GM15510 (cell line): ENCODE data around the gene RAB5IF.

Source experiments
- POLR2A ChIP-seq: IDR thresholded peaks from 3 replicates; pipeline ENCODE4 v1.6.1; 2011; ENCODE audit warnings: borderline replicate concordance; ENCODE audit not compliant: insufficient read length; ENCODE audit errors: extremely low read depth

The RAB5IF gene

DNA sequence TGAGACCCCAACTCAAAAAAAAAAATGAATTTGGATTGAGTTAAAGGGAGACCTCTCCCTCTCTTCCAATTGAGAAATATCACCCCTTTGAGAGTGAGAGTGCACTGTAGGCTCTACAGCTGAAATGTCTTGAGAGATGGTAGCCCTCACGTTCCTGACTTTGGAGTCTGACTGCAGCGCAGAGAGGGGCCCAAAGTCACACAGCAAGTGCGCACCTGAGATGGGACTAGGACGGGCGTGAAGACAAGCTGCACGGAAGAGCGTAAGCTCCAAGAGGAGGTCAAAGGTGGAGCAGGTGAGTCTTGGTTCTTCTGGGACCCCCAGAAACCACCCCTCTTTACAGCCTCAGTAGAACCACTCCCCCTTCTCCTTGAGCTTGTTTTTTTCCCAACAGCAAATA is 39.8 kb downstream of the RAB5IF start:
- no peak for TF ChIP-seq POLR2A

DNA sequence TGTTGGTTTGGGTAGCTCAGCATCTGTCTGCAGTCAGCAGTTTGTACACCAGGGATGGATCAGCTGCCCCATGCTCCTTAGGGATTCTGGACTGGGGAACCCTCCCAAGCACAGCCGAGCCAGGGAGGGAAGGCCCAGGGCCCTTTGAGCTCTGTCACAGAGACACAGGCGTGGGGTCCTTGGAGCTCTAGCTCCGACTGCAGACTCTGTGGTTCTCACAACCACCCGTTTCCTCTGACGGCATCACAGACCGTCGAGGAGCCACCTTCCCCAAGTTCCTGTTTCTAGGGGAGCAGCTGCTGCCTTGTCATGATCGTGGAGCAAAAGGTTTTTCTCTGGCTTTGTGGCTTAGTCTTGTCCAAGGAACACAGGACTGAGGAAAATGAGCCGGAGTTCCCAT is 40.4 kb downstream of the RAB5IF start, which contains the start of gene SLA2:
Gene SLA2, minus strand, starts transcription at position 199 of the 400 bp plus-strand sequence. CDS start 4,861 bp downstream, outside the sequence.
- TF ChIP-seq POLR2A: peak; percentile 17

DNA sequence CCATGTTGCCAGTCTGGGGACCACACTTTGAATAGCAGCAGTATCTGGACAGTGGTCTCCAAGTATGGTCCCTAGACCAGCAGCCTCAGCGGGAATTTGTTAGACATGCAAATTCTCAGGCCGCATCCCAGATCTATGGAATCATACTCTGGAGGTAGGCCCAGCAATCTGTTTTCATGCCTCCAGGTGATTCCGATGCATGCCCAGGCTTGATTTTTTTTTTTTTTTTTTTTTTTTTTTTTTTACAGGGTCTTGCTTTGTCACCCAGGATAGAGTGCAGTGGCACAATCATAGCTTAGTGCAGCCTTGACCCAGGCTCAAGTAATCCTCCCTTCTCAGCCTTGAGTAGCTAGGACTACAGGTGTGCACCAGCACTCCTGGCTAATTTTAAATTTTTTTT is 41.1 kb downstream of the RAB5IF start:
- no peak for TF ChIP-seq POLR2A

DNA sequence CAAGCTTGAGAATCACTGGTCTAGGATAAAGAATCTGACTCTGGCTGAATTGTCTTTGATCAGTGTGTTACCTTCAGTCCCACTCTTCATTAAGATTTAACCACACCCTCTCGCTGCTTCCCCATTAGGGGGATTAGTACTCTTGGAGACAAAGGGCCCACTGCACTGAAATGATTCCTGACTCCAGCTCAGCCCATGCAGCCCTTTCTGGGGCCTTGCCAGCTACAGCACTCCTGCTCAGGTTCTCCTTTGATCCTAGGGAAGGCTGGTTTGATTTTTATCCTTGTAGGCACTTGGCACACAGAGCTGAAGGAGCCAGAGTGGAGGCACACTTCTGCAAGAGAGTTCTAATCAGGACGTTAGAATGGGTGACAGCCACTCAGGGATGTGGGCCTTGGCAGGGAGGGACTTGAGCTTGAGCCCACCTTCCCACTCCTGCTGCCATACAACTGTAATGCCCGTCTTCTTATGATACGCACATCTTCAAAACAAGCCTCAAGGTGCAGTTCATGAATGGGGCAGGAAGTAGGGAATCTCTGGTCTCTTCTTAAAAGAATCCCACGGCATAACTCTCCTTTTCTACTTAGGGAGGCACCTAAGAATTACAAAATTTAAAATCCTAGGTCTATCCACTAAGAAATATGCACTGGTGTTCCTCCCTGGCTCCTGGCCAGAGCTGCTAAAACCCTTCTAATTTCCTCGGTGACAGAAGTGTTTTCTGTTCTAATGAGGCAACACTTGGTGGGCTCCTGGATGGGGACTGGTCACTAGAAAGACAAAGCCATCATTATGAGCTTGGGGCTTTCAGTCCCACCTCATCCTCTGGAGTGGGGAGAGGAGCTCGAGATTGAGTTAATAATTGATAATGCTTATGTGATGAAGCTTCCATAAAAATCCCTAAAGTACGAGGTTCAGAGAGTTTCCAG is 41.9 kb downstream of the RAB5IF start:
- no peak for TF ChIP-seq POLR2A

DNA sequence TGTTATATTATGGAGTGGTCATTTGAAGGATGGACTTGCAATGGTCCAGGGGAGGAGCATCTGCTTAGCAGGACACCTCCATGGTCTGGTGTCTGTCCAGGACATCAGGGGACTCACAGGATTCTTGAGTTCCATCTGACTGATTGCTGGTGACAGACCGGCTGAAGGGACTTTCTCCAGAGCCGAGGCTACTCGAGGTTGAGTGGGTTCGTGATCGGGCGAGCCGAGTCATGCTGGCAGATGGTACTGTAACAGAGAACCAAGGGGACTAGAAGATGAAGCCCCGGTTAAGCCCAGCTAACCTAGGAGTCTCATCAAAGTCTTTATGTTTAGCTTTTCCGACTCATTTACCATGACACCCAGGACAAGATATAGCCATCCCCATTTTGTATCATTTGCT is 47.9 kb downstream of the RAB5IF start:
- TF ChIP-seq POLR2A: no peak

DNA sequence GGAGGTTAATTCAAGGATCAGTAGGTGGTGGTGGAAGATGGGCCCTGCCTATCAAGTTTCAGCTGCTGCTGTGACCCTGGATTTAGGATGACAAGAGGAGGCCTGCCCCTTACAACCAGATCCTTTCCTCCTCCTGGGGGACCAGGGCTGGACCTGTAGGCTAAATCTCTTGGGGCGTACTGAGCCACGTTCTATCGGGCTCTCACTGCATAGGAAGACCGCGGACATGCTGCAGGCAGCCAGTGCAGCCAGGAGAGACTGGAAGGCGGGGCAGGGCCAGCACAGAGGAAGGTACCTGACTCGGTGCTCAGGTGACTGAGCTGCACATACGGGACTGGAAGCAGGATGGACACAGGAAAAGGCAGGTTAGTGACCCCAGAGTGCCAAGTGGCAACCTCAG is 48.9 kb downstream of the RAB5IF start:
- no peak for TF ChIP-seq POLR2A

DNA sequence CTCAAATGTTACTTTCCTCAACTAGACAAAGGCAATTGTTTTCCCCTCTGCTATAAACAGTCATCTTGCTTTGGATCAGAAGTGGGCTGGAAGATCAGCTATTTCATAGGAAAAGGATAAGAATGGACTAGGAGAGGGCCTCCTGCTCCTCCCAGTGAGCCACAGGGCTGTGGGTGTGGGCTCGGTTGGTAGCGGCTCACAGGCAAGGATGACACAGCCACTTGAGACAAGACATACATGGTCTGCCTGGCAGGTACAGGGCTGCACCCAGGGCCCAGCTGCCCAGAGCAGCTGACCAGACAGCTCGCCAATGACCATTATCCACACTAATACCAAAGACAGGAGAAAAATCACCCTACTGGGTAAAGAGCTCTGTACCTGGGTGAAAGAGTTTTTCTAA is 49.4 kb downstream of the RAB5IF start:
- TF ChIP-seq POLR2A: no peak

DNA sequence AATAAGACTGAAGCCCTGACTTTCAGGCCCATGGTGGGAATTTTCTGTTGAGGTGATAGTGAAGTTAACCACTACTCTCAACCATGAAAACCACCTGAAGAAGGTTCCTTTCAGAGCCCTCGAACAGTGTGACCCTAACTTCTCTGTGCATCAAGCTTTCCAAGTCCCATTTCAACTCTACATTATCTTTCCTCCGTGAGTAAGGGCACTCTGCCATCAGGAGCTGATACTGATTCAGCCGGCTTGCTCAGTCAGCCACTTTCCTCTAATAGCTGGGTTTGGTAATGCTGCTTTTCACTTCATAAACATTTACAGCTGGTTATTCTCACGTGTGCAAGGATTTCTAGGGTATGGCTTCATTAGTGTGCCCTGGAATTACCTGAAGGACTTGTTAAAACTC is 51.2 kb downstream of the RAB5IF start:
- no peak for TF ChIP-seq POLR2A

DNA sequence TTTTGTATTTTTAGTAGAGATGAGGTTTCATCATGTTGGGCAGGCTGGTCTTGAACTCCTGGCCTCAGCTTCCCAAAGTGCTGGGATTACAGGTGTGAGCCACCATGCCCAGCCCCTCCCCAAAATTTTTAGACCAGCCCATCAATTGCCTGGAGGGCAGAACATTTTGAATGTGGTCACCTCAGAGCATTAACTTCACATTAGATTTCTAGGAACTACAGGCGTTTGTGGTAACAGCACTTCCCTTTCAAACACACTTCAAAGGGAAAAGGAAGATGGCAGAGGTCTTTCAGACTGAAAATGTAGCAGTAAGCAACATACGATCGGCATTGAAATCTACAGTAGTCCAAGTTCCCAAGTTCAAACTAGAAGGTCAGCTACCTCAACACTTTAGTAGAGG is 52.7 kb downstream of the RAB5IF start:
- TF ChIP-seq POLR2A: no peak
